Astrocyte (in vitro differentiated cells and primary cell): ENCODE results near the gene CRADD.

ENCODE experiments used
- CTCF ChIP-seq: IDR thresholded peaks from 2 replicates; pipeline ENCODE4 v1.5.1; 2011; ENCODE audit warnings: low read depth, mild to moderate bottlenecking, inconsistent platforms, low read length, moderate library complexity; ENCODE audit not compliant: insufficient read depth
- EZH2 ChIP-seq: IDR thresholded peaks from 2 replicates; pipeline ENCODE4 v1.6.1; 2012; ENCODE audit warnings: mild to moderate bottlenecking, low read length, inconsistent platforms; ENCODE audit not compliant: insufficient read depth

GRCh38 chr12:93827669-93828068, 150.5 kb downstream of the CRADD start:
- TF ChIP-seq CTCF (no peak), EZH2 (no peak)
